Nephron (organoid): ENCODE results near the gene SPAG7.

ENCODE experiments used
- H3K27ac Mint-ChIP-seq, 3 experiments: 2 replicates each; pipeline ENCODE4 v1.8.0; 2020; ENCODE audit warnings: mixed read lengths in 3 of 3, mild to moderate bottlenecking in 2 of 3, moderate library complexity in 1 of 3
- H3K27me3 Mint-ChIP-seq: 2 replicates; pipeline ENCODE4 v1.8.0; 2021; ENCODE audit warnings: low read depth, mild to moderate bottlenecking, moderate library complexity, mixed read lengths
- H3K36me3 Mint-ChIP-seq: 2 replicates; pipeline ENCODE4 v1.8.0; 2020; ENCODE audit warnings: low read depth, mixed read lengths
- H3K4me1 Mint-ChIP-seq: 2 replicates; pipeline ENCODE4 v1.8.0; 2020; ENCODE audit warnings: mixed read lengths
- H3K4me3 Mint-ChIP-seq, 3 experiments: 2 replicates each; pipeline ENCODE4 v1.8.0; 2020; ENCODE audit warnings: mild to moderate bottlenecking in 3 of 3, mixed read lengths in 3 of 3, moderate library complexity in 2 of 3
- H3K9me3 Mint-ChIP-seq: 2 replicates; pipeline ENCODE4 v1.8.0; 2020; ENCODE audit warnings: mixed read lengths
- CTCF ChIP-seq, 3 experiments: fragments of 200-600 bp; sonication (generic); IDR thresholded peaks; one replicate each; pipeline ENCODE4 v1.5.0; 2021; ENCODE audit warnings: antibody characterized with exemption in 3 of 3; ENCODE audit not compliant: unreplicated experiment in 3 of 3

SPAG7 gene

GRCh38 chr17:4939546-4939795 is 28.1 kb downstream of the SPAG7 start:
- no peak for TF ChIP-seq CTCF (IDR thresholded peaks at IDR 0.05; ENCODE audit: unreplicated experiment in 3 of 3)
- Mint-ChIP-seq H3K4me1 (peaks cover 47% of the 10 kb centered on the region), H3K9me3 (no peaks in the 10 kb centered on the region), H3K4me3 (peak overlapping the region; percentile 91 to 98 (median 93)), H3K36me3 (peaks cover 38% of the 10 kb centered on the region), H3K27me3 (no peaks in the 10 kb centered on the region), H3K27ac (peak overlapping the region; percentile 97 to 100 (median 99))

GRCh38 chr17:4938688-4939545 is 28.7 kb downstream of the SPAG7 start:
- Mint-ChIP-seq H3K27me3 (no peaks in the 10 kb centered on the region), H3K27ac (peak overlapping the region; percentile 97 to 100 (median 99))

GRCh38 chr17:4938069-4938491 is 29.5 kb downstream of the SPAG7 start:
- H3K4me1 Mint-ChIP-seq = peaks cover 45% of the 10 kb centered on the region
- peak overlapping the region; percentile 72 to 100 (median 99) for H3K27ac Mint-ChIP-seq
- TF ChIP-seq CTCF (IDR thresholded peaks at IDR 0.05; ENCODE audit: unreplicated experiment in 3 of 3) = no peak
- H3K36me3 Mint-ChIP-seq = peaks cover 28% of the 10 kb centered on the region
- no peaks in the 10 kb centered on the region for H3K9me3 Mint-ChIP-seq
- peak overlapping the region; percentile 91 to 98 (median 93) for H3K4me3 Mint-ChIP-seq
- H3K27me3 Mint-ChIP-seq = no peaks in the 10 kb centered on the region

More at GRCh38 chr17:4938688-4939545, 28.7 kb downstream of the SPAG7 start:
- Mint-ChIP-seq H3K4me1 (peaks cover 47% of the 10 kb centered on the region), H3K4me3 (peak overlapping the region; percentile 91 to 98 (median 93)), H3K36me3 (peaks cover 33% of the 10 kb centered on the region), H3K9me3 (no peaks in the 10 kb centered on the region)
- no peak for TF ChIP-seq CTCF (IDR thresholded peaks at IDR 0.05; ENCODE audit: unreplicated experiment in 3 of 3)

- Mint-ChIP-seq H3K27ac (no peak overlapping the region), H3K36me3 (peaks cover 22% of the 10 kb centered on the region), H3K4me3 (peak overlapping the region; percentile 91 to 98 (median 93)), H3K27me3 (no peaks in the 10 kb centered on the region), H3K4me1 (peaks cover 42% of the 10 kb centered on the region), H3K9me3 (no peaks in the 10 kb centered on the region)
- no peak for TF ChIP-seq CTCF (IDR thresholded peaks at IDR 0.05; ENCODE audit: unreplicated experiment in 3 of 3)
Observed at GRCh38 chr17:4937553-4937952, 30.1 kb downstream of the SPAG7 start.

GRCh38 chr17:4936436-4936835 is 31.2 kb downstream of the SPAG7 start:
- Mint-ChIP-seq H3K27me3 (no peaks in the 10 kb centered on the region), H3K27ac (peak overlapping the region in 1 of 3 experiments; percentile 10), H3K4me1 (peaks cover 35% of the 10 kb centered on the region), H3K9me3 (no peaks in the 10 kb centered on the region), H3K4me3 (peak overlapping the region; percentile 12 to 36 (median 21)), H3K36me3 (peaks cover 13% of the 10 kb centered on the region)
- TF ChIP-seq CTCF (IDR thresholded peaks at IDR 0.05; ENCODE audit: unreplicated experiment in 3 of 3) = no peak

- no peaks in the 10 kb centered on the region for H3K9me3 Mint-ChIP-seq
- no peak for TF ChIP-seq CTCF (IDR thresholded peaks at IDR 0.05; ENCODE audit: unreplicated experiment in 3 of 3)
- H3K27ac Mint-ChIP-seq = no peak overlapping the region
- no peaks in the 10 kb centered on the region for H3K27me3 Mint-ChIP-seq
- H3K36me3 Mint-ChIP-seq = peaks cover 13% of the 10 kb centered on the region
- H3K4me3 Mint-ChIP-seq = no peak overlapping the region
- H3K4me1 Mint-ChIP-seq = peaks cover 29% of the 10 kb centered on the region
Observed at GRCh38 chr17:4935650-4936049, 32.0 kb downstream of the SPAG7 start.
